ENCODE measurements around the gene SUGCT. TPM values are rescaled to one million over a fixed set of nuclear protein-coding genes. Genes with fewer than 3 reads are reported as not detected.

Gene SUGCT
- total RNA-seq, 1 donor from 2014 or later, result 7.1 TPM

- Mint-ChIP-seq H3K4me3 (peak overlapping the region; percentile 69), H3K27ac (peak overlapping the region; percentile 85), H3K4me1 (ENCODE audit: unreplicated experiment) (peaks cover 16% of the 10 kb centered on the region)
These were observed 37.1 kb upstream of the SUGCT start for GRCh38 chr7:40097728-40098127.

GRCh38 chr7:40098810-40099209 lies 36.0 kb upstream of the SUGCT start:
- Mint-ChIP-seq H3K4me1 (ENCODE audit: unreplicated experiment) (peaks cover 16% of the 10 kb centered on the region), H3K9me3 (no peaks in the 10 kb centered on the region), H3K36me3 (peaks cover 23% of the 10 kb centered on the region), H3K27me3 (no peaks in the 10 kb centered on the region), H3K27ac (no peak overlapping the region), H3K4me3 (no peak overlapping the region)
- DNase-seq (ENCODE audit: extremely low spot score, unreplicated experiment), result no peak
- TF ChIP-seq CTCF (conservative IDR thresholded peaks at IDR 0.05), result no peak

More at GRCh38 chr7:40097728-40098127, 37.1 kb upstream of the SUGCT start:
- H3K9me3 Mint-ChIP-seq, result no peaks in the 10 kb centered on the region
- DNase-seq (ENCODE audit: extremely low spot score, unreplicated experiment), result no peak
- no peaks in the 10 kb centered on the region for H3K27me3 Mint-ChIP-seq
- TF ChIP-seq CTCF (conservative IDR thresholded peaks at IDR 0.05), result no peak
- peaks cover 23% of the 10 kb centered on the region for H3K36me3 Mint-ChIP-seq

GRCh38 chr7:40099837-40100236 lies 35.0 kb upstream of the SUGCT start:
- Mint-ChIP-seq H3K27me3 (no peaks in the 10 kb centered on the region), H3K9me3 (no peaks in the 10 kb centered on the region), H3K27ac (no peak overlapping the region), H3K4me3 (no peak overlapping the region), H3K36me3 (peaks cover 13% of the 10 kb centered on the region), H3K4me1 (ENCODE audit: unreplicated experiment) (peaks cover 16% of the 10 kb centered on the region)
- no peak for DNase-seq (ENCODE audit: extremely low spot score, unreplicated experiment)
- no peak for TF ChIP-seq CTCF (conservative IDR thresholded peaks at IDR 0.05)

GRCh38 chr7:40101201-40101600 lies 33.6 kb upstream of the SUGCT start:
- Mint-ChIP-seq H3K4me3 (no peak overlapping the region), H3K9me3 (no peaks in the 10 kb centered on the region), H3K4me1 (ENCODE audit: unreplicated experiment) (peaks cover 9% of the 10 kb centered on the region), H3K36me3 (peaks cover 7% of the 10 kb centered on the region), H3K27ac (no peak overlapping the region), H3K27me3 (no peaks in the 10 kb centered on the region)
- no peak for DNase-seq (ENCODE audit: extremely low spot score, unreplicated experiment)
- TF ChIP-seq CTCF (conservative IDR thresholded peaks at IDR 0.05), result no peak

- no peak for TF ChIP-seq CTCF (conservative IDR thresholded peaks at IDR 0.05)
- Mint-ChIP-seq H3K27me3 (no peaks in the 10 kb centered on the region), H3K4me3 (no peak overlapping the region), H3K4me1 (ENCODE audit: unreplicated experiment) (peaks cover 2% of the 10 kb centered on the region), H3K9me3 (no peaks in the 10 kb centered on the region), H3K36me3 (peaks cover under 1% of the 10 kb centered on the region), H3K27ac (no peak overlapping the region)
- no peak for DNase-seq (ENCODE audit: extremely low spot score, unreplicated experiment)
These were observed 31.9 kb upstream of the SUGCT start for GRCh38 chr7:40102897-40103296.

Measured in type B pancreatic cell (in vitro differentiated cells).